ENCODE results near the gene ILF3. TPM values are rescaled to one million over a fixed set of nuclear protein-coding genes. Genes with fewer than 3 reads are reported as not detected.
A peak's percentile ranks its signal among the peaks of the same experiment; 100 is the strongest.

ILF3 gene
- total and polyA plus RNA-seq, 2 of the 13 experiments (the other 11 are each of a cell fraction or from before 2014, with no cell fraction given), result 120 to 173 TPM

- TF ChIP-seq MXD4 (CRISPR knock-in tag; IDR thresholded peaks at IDR 0.05) (peak; percentile 93), HMGA1 (CRISPR knock-in tag; conservative IDR thresholded peaks at IDR 0.05) (no peak), ZNF660 (CRISPR knock-in tag; IDR thresholded peaks at IDR 0.05; ENCODE audit: borderline replicate concordance, low read depth) (no peak), KDM5A (IDR thresholded peaks at IDR 0.05; ENCODE audit: borderline replicate concordance, low read length) (peak; percentile 17), ZNF280B (CRISPR knock-in tag; IDR thresholded peaks at IDR 0.05; ENCODE audit: borderline replicate concordance) (no peak), ZXDC (CRISPR knock-in tag; IDR thresholded peaks at IDR 0.05) (no peak), ZFP36L1 (CRISPR knock-in tag; IDR thresholded peaks at IDR 0.05) (peak; percentile 59; the same call in 1 of the 2 replicates), POLR2G (IDR thresholded peaks at IDR 0.05; ENCODE audit: low read depth, low read length) (peak; percentile 91), PAX8 (CRISPR knock-in tag; IDR thresholded peaks at IDR 0.05; ENCODE audit: borderline replicate concordance) (no peak), SPEN (CRISPR knock-in tag; IDR thresholded peaks at IDR 0.05; ENCODE audit: low read depth) (peak; percentile 98), ZNF484 (CRISPR knock-in tag; IDR thresholded peaks at IDR 0.05; ENCODE audit: borderline replicate concordance, low read depth) (no peak), ZNF121 (CRISPR knock-in tag; IDR thresholded peaks at IDR 0.05) (no peak), RFX3 (CRISPR knock-in tag; IDR thresholded peaks at IDR 0.05) (no peak), ARID4A (CRISPR knock-in tag; IDR thresholded peaks at IDR 0.05; ENCODE audit: borderline replicate concordance) (peak; percentile 95)
- TF ChIP-seq, protein P1, sequence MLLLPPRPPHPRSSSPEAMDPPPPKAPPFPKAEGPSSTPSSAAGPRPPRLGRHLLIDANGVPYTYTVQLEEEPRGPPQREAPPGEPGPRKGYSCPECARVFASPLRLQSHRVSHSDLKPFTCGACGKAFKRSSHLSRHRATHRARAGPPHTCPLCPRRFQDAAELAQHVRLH (CRISPR knock-in tag; IDR thresholded peaks at IDR 0.05; ENCODE audit: borderline replicate concordance, low read depth), result peak; percentile 82; the same call in 1 of the 2 replicates
- TF ChIP-seq, protein P2, sequence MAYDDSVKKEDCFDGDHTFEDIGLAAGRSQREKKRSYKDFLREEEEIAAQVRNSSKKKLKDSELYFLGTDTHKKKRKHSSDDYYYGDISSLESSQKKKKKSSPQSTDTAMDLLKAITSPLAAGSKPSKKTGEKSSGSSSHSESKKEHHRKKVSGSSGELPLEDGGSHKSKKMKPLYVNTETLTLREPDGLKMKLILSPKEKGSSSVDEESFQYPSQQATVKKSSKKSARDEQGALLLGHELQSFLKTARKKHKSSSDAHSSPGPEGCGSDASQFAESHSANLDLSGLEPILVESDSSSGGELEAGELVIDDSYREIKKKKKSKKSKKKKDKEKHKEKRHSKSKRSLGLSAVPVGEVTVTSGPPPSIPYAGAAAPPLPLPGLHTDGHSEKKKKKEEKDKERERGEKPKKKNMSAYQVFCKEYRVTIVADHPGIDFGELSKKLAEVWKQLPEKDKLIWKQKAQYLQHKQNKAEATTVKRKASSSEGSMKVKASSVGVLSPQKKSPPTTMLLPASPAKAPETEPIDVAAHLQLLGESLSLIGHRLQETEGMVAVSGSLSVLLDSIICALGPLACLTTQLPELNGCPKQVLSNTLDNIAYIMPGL (CRISPR knock-in tag; IDR thresholded peaks at IDR 0.05; ENCODE audit: borderline replicate concordance in 1 of 2, low read depth in 1 of 2), result peak in 1 of 2 experiments; percentile 47; a peak in 3 of 4 replicates
Measured at GRCh38 chr19:10653732-10654609, at the start of gene ILF3 (continued).

All from HepG2 (cell line).